HCT116 (cell line): ENCODE results near the gene COA7. TPM values are rescaled to one million over a fixed set of nuclear protein-coding genes. Genes with fewer than 3 reads are reported as not detected.
"Not testable (repeated sequence)": the region's sequence is repeated elsewhere in the genome, so short reads cannot be mapped to it uniquely, and the experiment has no call there.

Source experiments
- ATAC-seq: fragments of 200-7000 bp; cut with Tn5 transposase; 2 replicates; pipeline ENCODE4 v1.9.1; 2020; ENCODE audit warnings: mild to moderate bottlenecking, moderate library complexity
- BruUV-seq: library from RNA; stranded (reverse); fragments of 400-500 nt; replicated peaks from 2 replicates; lab custom pipeline; 2021; lab: Mats Ljungman, UMichigan
- CTCF ChIA-PET: fragments of 300-600 bp; sonication (Branson Sonifier 250); formaldehyde crosslinking; loops from one replicate; lab custom pipeline; 2021; ENCODE audit warnings: antibody characterized with exemption; lab: Charles Lee
- POLR2A ChIA-PET: fragments of 300-600, 350-600 bp; sonication (Branson Sonifier 250); formaldehyde crosslinking; loops from one replicate; lab custom pipeline; 2021; ENCODE audit warnings: antibody characterized with exemption; lab: Charles Lee
- RAD21 ChIA-PET, 2 experiments: fragments of 300-600 bp; sonication (Branson Sonifier 250); formaldehyde crosslinking; loops; one replicate each; lab custom pipeline; 2023; ENCODE audit warnings: low total read pairs in 2 of 2; ENCODE audit not compliant: uncharacterized antibody in 2 of 2, unreplicated experiment in 2 of 2, low non-redundant PET in 1 of 2; lab: Charles Lee
- DNase-seq: peaks from one replicate; pipeline ENCODE4 v3.0.0-alpha.2; 2010; ENCODE audit warnings: low read depth, low spot score
- H2AFZ ChIP-seq: fragments of 200-600 bp; shearing (Covaris generic), sonication (generic); 2 replicates; pipeline ENCODE4 v1.6.1; 2017; ENCODE audit warnings: low read depth, mixed run types, mixed read lengths, antibody characterized with exemption, low read length; ENCODE audit not compliant: poor library complexity, severe bottlenecking
- H3K27ac ChIP-seq: 2 replicates; pipeline ENCODE4 v1.5.1; 2012; ENCODE audit warnings: low read depth, low read length
- H3K27me3 ChIP-seq: fragments of 200-600 bp; sonication (generic); 2 replicates; pipeline ENCODE4 v1.6.1; 2016; ENCODE audit warnings: mixed run types, low read length, mixed read lengths; ENCODE audit not compliant: insufficient read depth
- H3K36me3 ChIP-seq, 2 experiments: fragments of 200-500 bp in 1 of 2; fragments of 200-600 bp in 1 of 2; sonication (Bioruptor generic) in 1 of 2; sonication (generic) in 1 of 2; 2 replicates each; pipeline versions ENCODE4 v1.5.1 to v1.6.1; 2014 to 2016; ENCODE audit warnings: low read length in 2 of 2, inconsistent platforms in 1 of 2, mixed read lengths in 1 of 2, mixed run types in 1 of 2; ENCODE audit not compliant: insufficient read depth in 2 of 2, control insufficient read depth in 1 of 2
- H3K4me1 ChIP-seq, 2 experiments: fragments of 200-600 bp in 1 of 2; sonication (generic) in 1 of 2; 2 replicates each; pipeline versions ENCODE4 v1.5.1 to v1.6.1; 2012 to 2017; ENCODE audit warnings: low read length in 2 of 2, inconsistent platforms in 1 of 2, mild to moderate bottlenecking in 1 of 2, mixed read lengths in 1 of 2, mixed run types in 1 of 2, moderate library complexity in 1 of 2; ENCODE audit not compliant: insufficient read depth in 2 of 2, control insufficient read depth in 1 of 2
- H3K4me2 ChIP-seq: fragments of 200-600 bp; sonication (generic); 2 replicates; pipeline ENCODE4 v1.6.1; 2017; ENCODE audit warnings: mixed run types, low read length, mixed read lengths
- H3K4me3 ChIP-seq, 2 experiments: fragments of 200-600 bp in 1 of 2; sonication (generic) in 1 of 2; replicated peaks in 1 of 2; 2 replicates each; pipeline ENCODE4 v1.5.1; 2011 to 2016; ENCODE audit warnings: low read length in 2 of 2, control low read depth in 1 of 2, low read depth in 1 of 2, mild to moderate bottlenecking in 1 of 2, mixed read lengths in 1 of 2, mixed run types in 1 of 2
- H3K79me2 ChIP-seq: fragments of 200-600 bp; sonication (generic); 2 replicates; pipeline ENCODE4 v1.6.1; 2017; ENCODE audit warnings: mild to moderate bottlenecking, mixed run types, low read length, moderate library complexity, mixed read lengths; ENCODE audit not compliant: insufficient read depth
- H3K9ac ChIP-seq: fragments of 200-600 bp; sonication (generic); 2 replicates; pipeline ENCODE4 v1.6.1; 2016; ENCODE audit warnings: low read length, mixed read lengths
- H3K9me2 ChIP-seq: fragments of 200-600 bp; sonication (generic), shearing (Covaris generic); 2 replicates; pipeline ENCODE4 v1.6.1; 2017; ENCODE audit warnings: mixed run types, mild to moderate bottlenecking, moderate library complexity; ENCODE audit not compliant: insufficient read depth
- H3K9me3 ChIP-seq, 2 experiments: fragments of 200-500 bp in 1 of 2; fragments of 200-600 bp in 1 of 2; sonication (Bioruptor generic) in 1 of 2; sonication (generic) in 1 of 2; 2 replicates each; pipeline ENCODE4 v1.6.1; 2014 to 2017; ENCODE audit warnings: low read length in 2 of 2, mixed read lengths in 2 of 2, inconsistent platforms in 1 of 2, low read depth in 1 of 2, mild to moderate bottlenecking in 1 of 2, mixed run types in 1 of 2, moderate library complexity in 1 of 2; ENCODE audit not compliant: control insufficient read depth in 1 of 2, insufficient read depth in 1 of 2
- H4K20me1 ChIP-seq: fragments of 200-600 bp; sonication (generic), shearing (Covaris generic); 2 replicates; pipeline ENCODE4 v1.6.1; 2017; ENCODE audit warnings: mixed run types, mild to moderate bottlenecking, moderate library complexity; ENCODE audit not compliant: insufficient read depth
- CBX3 ChIP-seq: IDR thresholded peaks from 2 replicates; pipeline ENCODE4 v1.6.1; 2012; ENCODE audit warnings: low read depth
- CEBPB ChIP-seq: IDR thresholded peaks from 2 replicates; pipeline ENCODE4 v1.6.1; 2012; ENCODE audit warnings: low read depth
- EGR1 ChIP-seq: IDR thresholded peaks from 2 replicates; pipeline ENCODE4 v1.6.1; 2012; ENCODE audit warnings: low read depth
- ELF1 ChIP-seq: IDR thresholded peaks from 2 replicates; pipeline ENCODE4 v1.6.1; 2012; ENCODE audit warnings: low read depth, borderline replicate concordance
- EZH2 ChIP-seq: fragments of 200-600 bp; sonication (generic); IDR thresholded peaks from 2 replicates; pipeline ENCODE4 v1.6.1; 2017; ENCODE audit warnings: antibody characterized with exemption, mixed run types
- EZH2phosphoT487 ChIP-seq: fragments of 200-600 bp; IDR thresholded peaks from 2 replicates; pipeline ENCODE4 v1.6.1; 2018; ENCODE audit warnings: antibody characterized with exemption, borderline replicate concordance
- FOSL1 ChIP-seq: IDR thresholded peaks from 2 replicates; pipeline ENCODE4 v1.6.1; 2012; ENCODE audit warnings: low read depth
- JUND ChIP-seq: IDR thresholded peaks from 2 replicates; pipeline ENCODE4 v1.6.1; 2012
- MAX ChIP-seq: IDR thresholded peaks from 2 replicates; pipeline ENCODE4 v1.6.1; 2012
- RAD21 ChIP-seq: IDR thresholded peaks from 2 replicates; pipeline ENCODE4 v1.6.1; 2012; ENCODE audit warnings: low read depth, mild to moderate bottlenecking
- SIN3A ChIP-seq: IDR thresholded peaks from 2 replicates; pipeline ENCODE4 v1.6.1; 2012; ENCODE audit warnings: low read depth
- SRF ChIP-seq: IDR thresholded peaks from 2 replicates; pipeline ENCODE4 v1.6.1; 2012; ENCODE audit warnings: low read depth
- TCF7L2 ChIP-seq: IDR thresholded peaks from 2 replicates; pipeline ENCODE4 v1.7.0; 2011; ENCODE audit warnings: borderline replicate concordance, inconsistent platforms; ENCODE audit not compliant: insufficient read depth, insufficient read length; ENCODE audit errors: extremely low read depth
- YY1 ChIP-seq: IDR thresholded peaks from 2 replicates; pipeline ENCODE4 v1.6.1; 2011; ENCODE audit warnings: low read length, low read depth, moderate library complexity, mild to moderate bottlenecking; ENCODE audit not compliant: insufficient replicate concordance; ENCODE audit errors: extremely low read depth
- ZNF274 ChIP-seq: fragments of 200-500 bp; sonication (Bioruptor generic); IDR thresholded peaks from 2 replicates; pipeline ENCODE4 v1.6.1; 2014; ENCODE audit warnings: mild to moderate bottlenecking, low read depth, low read length, inconsistent platforms
- intact Hi-C: fragments of 100-400 bp; cut with micrococcal nuclease; formaldehyde crosslinking; loops from 2 replicates; pipeline ENCODE4 v1.10.0; 2022
- total RNA-seq: library from RNA; stranded (reverse); gene quantifications from one replicate; pipeline ENCODE4 v1.2.1, GENCODE V29; 2021; ENCODE audit not compliant: unreplicated experiment
- TF ChIP-seq, protein P1 (sequence below): IDR thresholded peaks from 2 replicates; pipeline ENCODE4 v1.6.1; 2012
- TF ChIP-seq, protein P2 (sequence below): IDR thresholded peaks from 2 replicates; pipeline ENCODE4 v1.6.1; 2011; ENCODE audit warnings: mild to moderate bottlenecking, low read length, moderate library complexity; ENCODE audit not compliant: insufficient replicate concordance; ENCODE audit errors: extremely low read depth
- TF ChIP-seq, protein P3 (sequence below), 3 experiments: fragments of 200-600 bp in 1 of 3; sonication (generic) in 1 of 3; IDR thresholded peaks in 2 of 3; conservative IDR thresholded peaks in 1 of 3; 2 replicates each; pipeline ENCODE4 v1.5.1; 2012 to 2017; ENCODE audit warnings: low read depth in 2 of 3, low read length in 2 of 3, antibody characterized with exemption in 1 of 3, borderline replicate concordance in 1 of 3, control low read depth in 1 of 3, mild to moderate bottlenecking in 1 of 3, mixed read lengths in 1 of 3, mixed run types in 1 of 3, moderate library complexity in 1 of 3; ENCODE audit not compliant: insufficient read depth in 1 of 3

COA7 gene
- total RNA-seq, 1 experiment from 2014 or later = 43.6 TPM

DNA sequence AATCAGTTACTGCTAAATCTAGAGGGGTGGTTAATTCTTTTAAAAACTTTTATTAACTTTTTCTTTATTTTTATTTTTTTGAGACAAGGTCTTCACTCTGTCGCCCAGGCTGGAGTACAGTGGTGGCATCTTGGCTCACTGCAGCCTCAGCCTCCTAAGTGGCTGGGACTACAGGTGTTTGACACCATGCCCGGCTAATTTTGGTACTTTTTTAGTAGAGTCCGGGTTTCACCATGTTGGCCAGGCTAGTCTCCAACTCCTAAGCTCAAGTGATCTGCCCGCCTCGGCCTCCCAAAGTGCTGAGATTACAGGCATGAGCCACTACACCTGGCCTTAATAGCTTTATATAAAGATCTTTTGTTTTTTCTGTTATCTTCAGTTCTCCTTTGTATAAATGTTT, 40.0 kb upstream of the COA7 start:
- POLR2A ChIA-PET = no interaction called here
- H3K79me2 ChIP-seq = peaks cover 13% of the 10 kb centered on the region
- H3K27me3 ChIP-seq = no peaks in the 10 kb centered on the region
- CTCF ChIA-PET = no interaction called here
- no peaks in the 10 kb centered on the region for H4K20me1 ChIP-seq
- H3K9me3 ChIP-seq = no peaks in the 10 kb centered on the region
- no peak overlapping the region for H3K4me3 ChIP-seq
- no peak for TF ChIP-seq EGR1
- TF ChIP-seq, protein P1, sequence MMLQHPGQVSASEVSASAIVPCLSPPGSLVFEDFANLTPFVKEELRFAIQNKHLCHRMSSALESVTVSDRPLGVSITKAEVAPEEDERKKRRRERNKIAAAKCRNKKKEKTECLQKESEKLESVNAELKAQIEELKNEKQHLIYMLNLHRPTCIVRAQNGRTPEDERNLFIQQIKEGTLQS = no peak
- TF ChIP-seq SRF = no peak
- TF ChIP-seq, protein P2, sequence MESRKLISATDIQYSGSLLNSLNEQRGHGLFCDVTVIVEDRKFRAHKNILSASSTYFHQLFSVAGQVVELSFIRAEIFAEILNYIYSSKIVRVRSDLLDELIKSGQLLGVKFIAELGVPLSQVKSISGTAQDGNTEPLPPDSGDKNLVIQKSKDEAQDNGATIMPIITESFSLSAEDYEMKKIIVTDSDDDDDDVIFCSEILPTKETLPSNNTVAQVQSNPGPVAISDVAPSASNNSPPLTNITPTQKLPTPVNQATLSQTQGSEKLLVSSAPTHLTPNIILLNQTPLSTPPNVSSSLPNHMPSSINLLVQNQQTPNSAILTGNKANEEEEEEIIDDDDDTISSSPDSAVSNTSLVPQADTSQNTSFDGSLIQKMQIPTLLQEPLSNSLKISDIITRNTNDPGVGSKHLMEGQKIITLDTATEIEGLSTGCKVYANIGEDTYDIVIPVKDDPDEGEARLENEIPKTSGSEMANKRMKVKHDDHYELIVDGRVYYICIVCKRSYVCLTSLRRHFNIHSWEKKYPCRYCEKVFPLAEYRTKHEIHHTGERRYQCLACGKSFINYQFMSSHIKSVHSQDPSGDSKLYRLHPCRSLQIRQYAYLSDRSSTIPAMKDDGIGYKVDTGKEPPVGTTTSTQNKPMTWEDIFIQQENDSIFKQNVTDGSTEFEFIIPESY = no peak
- TF ChIP-seq YY1 = no peak
- TF ChIP-seq CBX3 = no peak
- no peak for TF ChIP-seq EZH2phosphoT487
- TF ChIP-seq MAX = no peak
- no peak for TF ChIP-seq CEBPB
- no peak for TF ChIP-seq JUND
- TF ChIP-seq FOSL1 = no peak
- no peak for TF ChIP-seq TCF7L2
- TF ChIP-seq, protein P3, sequence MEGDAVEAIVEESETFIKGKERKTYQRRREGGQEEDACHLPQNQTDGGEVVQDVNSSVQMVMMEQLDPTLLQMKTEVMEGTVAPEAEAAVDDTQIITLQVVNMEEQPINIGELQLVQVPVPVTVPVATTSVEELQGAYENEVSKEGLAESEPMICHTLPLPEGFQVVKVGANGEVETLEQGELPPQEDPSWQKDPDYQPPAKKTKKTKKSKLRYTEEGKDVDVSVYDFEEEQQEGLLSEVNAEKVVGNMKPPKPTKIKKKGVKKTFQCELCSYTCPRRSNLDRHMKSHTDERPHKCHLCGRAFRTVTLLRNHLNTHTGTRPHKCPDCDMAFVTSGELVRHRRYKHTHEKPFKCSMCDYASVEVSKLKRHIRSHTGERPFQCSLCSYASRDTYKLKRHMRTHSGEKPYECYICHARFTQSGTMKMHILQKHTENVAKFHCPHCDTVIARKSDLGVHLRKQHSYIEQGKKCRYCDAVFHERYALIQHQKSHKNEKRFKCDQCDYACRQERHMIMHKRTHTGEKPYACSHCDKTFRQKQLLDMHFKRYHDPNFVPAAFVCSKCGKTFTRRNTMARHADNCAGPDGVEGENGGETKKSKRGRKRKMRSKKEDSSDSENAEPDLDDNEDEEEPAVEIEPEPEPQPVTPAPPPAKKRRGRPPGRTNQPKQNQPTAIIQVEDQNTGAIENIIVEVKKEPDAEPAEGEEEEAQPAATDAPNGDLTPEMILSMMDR (IDR thresholded peaks at IDR 0.05 in 2 of 3, conservative IDR thresholded peaks at IDR 0.05 in 1 of 3; ENCODE audit: borderline replicate concordance in 1 of 3, insufficient read depth in 1 of 3, low read depth in 2 of 3, low read length in 2 of 3) = no peak
- no peak for TF ChIP-seq SIN3A
- no peak for TF ChIP-seq ELF1
- no peak for TF ChIP-seq EZH2
- no peak for TF ChIP-seq ZNF274
- TF ChIP-seq RAD21 = no peak
- TF ChIP-seq, all 23 proteins: peak for 0
- Histone ChIP-seq H3K9me2 (no peaks in the 10 kb centered on the region), H2AFZ (no peak overlapping the region), H3K4me1 (0 out of 4 replicates have a peak, but pooled peaks cover 0 to 6% of the 10 kb centered on the region in 2 experiments), H3K4me2 (no peak overlapping the region), H3K27ac (no peak overlapping the region), H3K9ac (no peak overlapping the region), H3K36me3 (no peaks in the 10 kb centered on the region)
- no peak for DNase-seq
- BruUV-seq = no TSS peak
- RAD21 ChIA-PET = no interaction called here
- no peak for ATAC-seq
- intact Hi-C loops = no loop called here

DNA sequence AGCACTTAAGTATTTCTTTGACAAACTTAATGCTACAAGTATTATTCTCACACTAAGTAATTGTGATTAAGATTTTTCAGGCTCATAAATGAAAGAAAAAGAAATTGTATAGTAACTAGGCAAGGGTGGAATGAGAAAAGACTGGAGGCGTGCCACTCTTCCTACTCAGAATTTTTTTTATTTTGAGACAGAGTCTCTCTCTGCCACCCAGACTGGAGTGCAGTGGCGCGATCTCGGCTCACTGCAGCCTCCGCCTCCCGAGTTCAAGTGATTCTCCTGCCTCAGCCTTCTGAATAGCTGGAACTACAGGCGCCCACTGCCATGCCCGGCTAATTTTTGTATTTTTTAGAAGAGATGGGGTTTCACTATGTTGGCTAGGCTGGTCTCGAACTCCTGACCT, 37.2 kb upstream of the COA7 start:
- CTCF ChIA-PET, H3K4me1 ChIP-seq, POLR2A ChIA-PET, H3K36me3 ChIP-seq, ATAC-seq, H3K9me2 ChIP-seq, H4K20me1 ChIP-seq, DNase-seq, H3K9me3 ChIP-seq, H3K4me3 ChIP-seq, RAD21 ChIA-PET, H3K27ac ChIP-seq, BruUV-seq, intact Hi-C loops, H3K9ac ChIP-seq, H2AFZ ChIP-seq, H3K27me3 ChIP-seq, H3K4me2 ChIP-seq: not testable (repeated sequence)
- H3K79me2 ChIP-seq = peaks cover 13% of the 10 kb centered on the region
